GM21737 (cell line): Measurements from ENCODE around the gene ITGA7.

ENCODE experiments used
- ATAC-seq: cut with Tn5 transposase; IDR thresholded peaks from one replicate; pipeline ENCODE4 v1.9.1; 2021; ENCODE audit warnings: mild to moderate bottlenecking, moderate library complexity; ENCODE audit not compliant: unreplicated experiment

The ITGA7 gene

GRCh38 chr12:55685671-55686070 lies 22.0 kb downstream of the ITGA7 start:
- no peak for ATAC-seq

GRCh38 chr12:55684761-55685370 lies 22.8 kb downstream of the ITGA7 start:
- no peak for ATAC-seq

- no peak for ATAC-seq
Observed at GRCh38 chr12:55683676-55684075, 24.0 kb downstream of the ITGA7 start.

DNA sequence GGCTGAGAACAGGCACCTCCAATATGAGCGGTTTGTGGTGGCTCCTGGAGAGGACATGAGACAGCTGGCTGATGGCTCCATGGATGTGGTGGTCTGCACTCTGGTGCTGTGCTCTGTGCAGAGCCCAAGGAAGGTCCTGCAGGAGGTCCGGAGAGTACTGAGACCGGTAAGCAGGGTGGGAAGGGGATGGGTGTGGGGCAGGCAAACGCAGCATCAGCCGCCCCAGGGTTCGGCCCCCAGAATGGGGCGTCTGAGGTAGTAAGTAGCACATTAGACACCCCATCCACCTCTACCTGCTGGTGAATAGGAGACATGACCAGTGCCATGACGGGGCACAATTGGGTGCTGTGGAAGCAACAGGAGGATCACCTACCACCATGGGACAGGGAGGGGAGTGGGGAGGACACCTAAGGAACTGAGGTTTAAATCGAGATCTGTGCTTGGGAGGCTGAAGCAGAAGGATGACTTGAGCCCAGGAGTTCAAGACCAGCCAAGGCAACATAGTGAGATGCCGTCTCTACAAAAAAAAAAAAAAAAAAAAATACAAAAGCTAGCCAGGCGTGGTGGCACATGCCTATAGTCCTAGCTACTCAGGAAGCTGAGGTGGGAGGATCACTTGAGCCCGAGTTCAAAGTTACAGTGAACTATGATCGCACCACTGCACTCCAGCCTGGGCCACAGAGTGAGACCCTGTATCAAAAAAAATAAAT lies 25.5 kb downstream of the ITGA7 start:
- no peak for ATAC-seq

- no peak for ATAC-seq
Observed at GRCh38 chr12:55681142-55682077, 26.3 kb downstream of the ITGA7 start.

- ATAC-seq, result no peak
Observed at GRCh38 chr12:55679691-55680090, 28.0 kb downstream of the ITGA7 start.

GRCh38 chr12:55676707-55677106 lies 31.0 kb downstream of the ITGA7 start:
- no peak for ATAC-seq

DNA sequence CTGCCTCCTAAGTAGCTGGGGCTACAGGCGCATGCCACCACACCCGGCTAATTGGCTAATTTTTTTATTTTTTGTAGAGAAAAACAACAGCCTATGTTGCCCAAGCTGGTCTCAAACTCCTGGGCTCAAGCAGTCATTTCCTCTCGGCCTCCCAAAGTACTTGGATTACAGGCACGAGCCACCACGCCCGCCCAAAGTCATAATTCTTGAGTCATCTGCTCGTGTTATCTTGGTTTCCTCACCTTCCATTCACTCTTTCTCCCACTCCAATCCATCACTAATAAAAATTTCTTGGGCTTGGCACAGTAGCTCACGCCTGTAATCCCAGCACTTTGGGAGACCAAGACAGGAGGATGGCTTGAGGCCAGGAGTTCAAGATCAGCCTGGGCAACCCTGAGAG lies 32.0 kb downstream of the ITGA7 start:
- no peak for ATAC-seq

GRCh38 chr12:55673638-55674037 lies 34.1 kb downstream of the ITGA7 start:
- ATAC-seq, result peak; percentile 97

DNA sequence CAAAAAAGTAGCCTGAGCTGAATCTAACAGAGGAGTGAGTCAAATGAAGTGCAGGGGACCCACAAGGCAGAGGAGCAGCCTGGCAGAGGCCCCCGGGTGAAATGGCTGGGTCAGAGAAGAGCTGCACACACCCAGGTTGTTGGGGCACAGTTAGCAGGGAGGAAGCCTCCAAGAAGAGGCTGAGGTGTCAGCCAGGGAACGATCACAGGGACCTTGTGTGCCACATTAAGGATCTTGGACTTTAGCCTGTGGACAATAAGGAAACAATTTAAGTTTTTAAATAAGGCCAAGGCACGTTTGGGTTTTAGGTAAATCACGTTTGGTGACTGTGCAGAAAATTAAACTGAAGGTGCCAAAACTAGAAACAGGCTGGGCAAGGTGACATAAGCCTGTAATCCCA lies 36.0 kb downstream of the ITGA7 start:
- ATAC-seq, result no peak

DNA sequence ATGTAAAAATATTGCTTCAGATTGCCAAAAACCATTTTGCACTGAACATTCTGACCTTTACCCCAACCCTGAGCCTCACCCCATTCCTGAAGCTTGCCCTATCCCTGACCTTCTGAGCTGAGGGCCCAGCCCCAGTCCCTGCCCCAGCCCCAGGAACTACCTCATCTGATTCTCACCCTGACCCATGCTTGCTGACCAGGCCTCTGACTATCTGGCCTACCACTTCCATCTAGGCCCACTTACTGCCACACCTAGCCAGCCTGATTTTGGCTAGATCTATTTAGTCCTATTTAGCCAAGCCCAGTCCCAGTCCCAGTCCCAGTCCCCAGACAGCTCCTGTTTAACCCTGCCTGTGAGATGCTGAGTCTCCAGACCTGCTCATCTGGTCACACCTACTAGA lies 37.4 kb downstream of the ITGA7 start:
- no peak for ATAC-seq

GRCh38 chr12:55666508-55666907 lies 41.2 kb downstream of the ITGA7 start:
- no peak for ATAC-seq

GRCh38 chr12:55664826-55665225 lies 42.9 kb downstream of the ITGA7 start:
- no peak for ATAC-seq

DNA sequence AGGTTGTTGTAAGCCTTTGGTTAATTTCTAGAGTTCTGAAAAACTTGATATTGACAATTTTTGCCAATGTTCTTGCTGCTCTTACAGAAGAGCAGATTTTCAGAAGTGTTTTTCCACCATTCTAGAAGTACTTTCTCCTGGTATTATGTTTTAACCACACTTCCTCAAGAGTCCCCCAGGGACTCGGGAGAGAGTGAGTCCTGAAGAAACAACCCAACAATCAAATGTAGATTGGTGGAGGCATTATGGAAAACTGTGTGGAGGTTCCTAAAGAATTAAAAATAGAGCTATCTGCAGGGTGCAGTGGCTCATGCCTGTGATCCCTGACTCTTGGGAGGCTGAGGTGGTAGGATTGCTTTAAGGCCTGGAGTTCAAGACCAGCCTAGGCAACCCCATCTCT lies 44.3 kb downstream of the ITGA7 start:
- ATAC-seq, result no peak

DNA sequence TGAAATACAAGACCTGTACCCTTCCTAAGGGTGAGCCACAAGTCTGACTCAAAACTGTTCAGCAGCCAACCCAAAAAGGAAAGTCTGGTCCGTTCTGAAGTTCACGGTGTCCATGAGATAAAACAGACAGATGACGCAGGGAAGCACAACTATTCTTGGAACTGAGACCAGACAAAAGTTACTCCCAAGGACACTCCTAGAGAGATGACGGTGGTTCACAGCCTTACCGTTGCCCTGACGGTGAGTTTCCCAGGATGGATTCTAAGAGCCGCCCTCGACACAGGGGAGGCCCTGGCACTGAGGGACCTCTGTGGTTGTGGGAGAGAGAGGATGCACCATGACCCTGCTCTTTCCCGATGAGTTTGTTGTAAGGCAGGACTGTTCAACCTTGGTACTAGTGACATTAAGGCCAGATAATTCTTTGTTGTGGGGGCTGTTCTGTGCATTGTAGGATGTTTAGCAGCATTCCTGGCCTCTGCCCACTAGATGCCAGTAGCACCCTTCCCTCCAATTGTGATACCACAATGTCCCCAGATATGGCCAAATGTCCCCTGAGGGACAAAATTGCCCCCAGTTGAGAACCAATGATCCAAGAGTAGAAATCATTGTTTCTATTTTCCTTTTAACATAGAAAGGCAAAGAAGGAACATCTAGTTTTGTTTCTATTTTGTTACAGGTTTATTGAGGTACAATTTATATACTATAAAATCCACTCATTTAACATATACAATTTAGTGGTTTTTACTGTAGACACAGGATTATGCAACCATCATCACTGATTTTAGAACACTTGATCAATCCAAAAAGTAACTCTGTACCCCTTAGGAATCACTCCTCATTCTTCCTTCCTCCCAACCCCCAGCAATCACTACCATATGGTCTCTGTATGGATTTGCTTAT lies 48.0 kb downstream of the ITGA7 start:
- no peak for ATAC-seq

- ATAC-seq, result no peak
Observed at GRCh38 chr12:55658635-55659391, 48.9 kb downstream of the ITGA7 start.

- no peak for ATAC-seq
Observed at GRCh38 chr12:55658212-55658611, 49.5 kb downstream of the ITGA7 start.

DNA sequence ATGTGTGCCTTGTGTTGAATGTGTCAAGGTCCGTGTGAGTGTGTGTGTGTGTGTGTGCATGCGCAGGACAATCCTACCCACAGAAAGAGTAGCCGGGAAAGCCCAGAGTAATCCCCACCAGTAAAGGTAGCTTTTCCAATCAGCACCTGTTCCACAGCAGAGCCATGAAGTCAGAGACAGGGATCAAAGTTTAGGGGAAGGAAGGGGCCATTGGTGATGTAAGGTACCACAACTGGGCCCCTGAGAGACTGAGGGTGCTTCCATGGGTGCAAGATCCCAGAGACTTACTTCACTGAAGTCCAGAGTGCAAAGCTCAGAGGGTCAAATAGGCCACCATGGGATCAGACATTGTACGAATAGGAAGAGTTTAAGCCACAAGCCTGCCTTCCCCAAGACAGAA lies 50.5 kb downstream of the ITGA7 start:
- no peak for ATAC-seq

- ATAC-seq, result no peak
Observed at GRCh38 chr12:55654511-55655214, 53.0 kb downstream of the ITGA7 start.
